ENCODE results near the gene VPS13D. TPM values are rescaled to one million over a fixed set of nuclear protein-coding genes. Genes with fewer than 3 reads are reported as not detected.

VPS13D gene
- total RNA-seq, 6 experiments from 2014 or later: 25.9 to 36.9 (median 30.8) TPM

- no peak for ATAC-seq
- Histone ChIP-seq H3K4me1 (no peaks in the 10 kb centered on the region), H3K4me3 (no peak overlapping the region), H3K27me3 (no peaks in the 10 kb centered on the region), H3K36me3 (no peaks in the 10 kb centered on the region), H3K27ac (no peak overlapping the region), H3K9me3 (no peaks in the 10 kb centered on the region)
- TF ChIP-seq CTCF (IDR thresholded peaks at IDR 0.05) (no peak), POLR2A (IDR thresholded peaks at IDR 0.05) (no peak)
- DNase-seq: no peak
- intact Hi-C loops (cut with DNase I): no loop called here
Observed at GRCh38 chr1:12424793-12425192, 195.0 kb downstream of the VPS13D start.

GRCh38 chr1:12426030-12426429, 196.2 kb downstream of the VPS13D start:
- ATAC-seq (no peak), DNase-seq (no peak)
- Histone ChIP-seq H3K4me3 (no peak overlapping the region), H3K36me3 (no peaks in the 10 kb centered on the region), H3K9me3 (no peaks in the 10 kb centered on the region), H3K27me3 (no peaks in the 10 kb centered on the region), H3K27ac (no peak overlapping the region), H3K4me1 (no peaks in the 10 kb centered on the region)
- 92% methylated on average over 1 of the region's 3 CpGs for WGBS (ENCODE audit: insufficient coverage, low coverage, low lambda C conversion rate, missing lambda C conversion rate)
- TF ChIP-seq POLR2A (IDR thresholded peaks at IDR 0.05) (no peak), CTCF (IDR thresholded peaks at IDR 0.05) (no peak)
- intact Hi-C loops (cut with DNase I): no loop called here

- Histone ChIP-seq H3K27me3 (no peaks in the 10 kb centered on the region), H3K4me1 (peaks cover 0 to 8% (median 6%) of the 10 kb centered on the region in 4 donors), H3K27ac (no peak overlapping the region), H3K36me3 (no peaks in the 10 kb centered on the region), H3K9me3 (no peaks in the 10 kb centered on the region), H3K4me3 (no peak overlapping the region)
- ATAC-seq: no peak
- no peak for TF ChIP-seq CTCF (IDR thresholded peaks at IDR 0.05)
- no peak for TF ChIP-seq POLR2A (IDR thresholded peaks at IDR 0.05)
- DNase-seq: no peak
- intact Hi-C loops (cut with DNase I): no loop called here
- 100% methylated on average over 1 of the region's 4 CpGs for WGBS (ENCODE audit: insufficient coverage, low coverage, low lambda C conversion rate, missing lambda C conversion rate)
Observed at GRCh38 chr1:12428334-12428733, 198.5 kb downstream of the VPS13D start.

GRCh38 chr1:12430525-12430924, 200.7 kb downstream of the VPS13D start:
- TF ChIP-seq POLR2A (IDR thresholded peaks at IDR 0.05): no peak
- no peak for TF ChIP-seq CTCF (IDR thresholded peaks at IDR 0.05)
- H3K36me3 ChIP-seq: no peaks in the 10 kb centered on the region
- H3K27ac ChIP-seq: no peak overlapping the region
- 88% methylated on average over 4 of the region's 4 CpGs for WGBS (ENCODE audit: insufficient coverage, low coverage, low lambda C conversion rate, missing lambda C conversion rate)
- no peak for ATAC-seq
- H3K9me3 ChIP-seq: no peaks in the 10 kb centered on the region
- H3K4me1 ChIP-seq: peaks cover 0 to 25% (median 15%) of the 10 kb centered on the region in 4 donors
- no peak overlapping the region for H3K4me3 ChIP-seq
- no peak for DNase-seq
- H3K27me3 ChIP-seq: no peaks in the 10 kb centered on the region
- intact Hi-C loops (cut with DNase I): no loop called here

GRCh38 chr1:12432897-12433296, 203.1 kb downstream of the VPS13D start:
- ATAC-seq (peak in 1 of 4 donors; percentile 4), DNase-seq (no peak)
- intact Hi-C loops (cut with DNase I): no loop called here
- Histone ChIP-seq H3K27me3 (no peaks in the 10 kb centered on the region), H3K27ac (peak overlapping the region; percentile 59 to 85 (median 66)), H3K9me3 (no peaks in the 10 kb centered on the region), H3K4me3 (peak overlapping the region in 1 of 3 donors; percentile 11), H3K36me3 (no peaks in the 10 kb centered on the region), H3K4me1 (peaks cover 0 to 38% (median 15%) of the 10 kb centered on the region in 4 donors)
- TF ChIP-seq POLR2A (IDR thresholded peaks at IDR 0.05): no peak
- no peak for TF ChIP-seq CTCF (IDR thresholded peaks at IDR 0.05)
- WGBS (ENCODE audit: insufficient coverage, low coverage, low lambda C conversion rate, missing lambda C conversion rate): 29% methylated on average over 3 of the region's 6 CpGs

Data from right lobe of liver (tissue), 6 donors.